IMR-90 (cell line): Measurements from ENCODE around the gene CYGB. TPM values are rescaled to one million over a fixed set of nuclear protein-coding genes. Genes with fewer than 3 reads are reported as not detected.

ENCODE experiments used
- ATAC-seq: fragments of 200-7000 bp; cut with Tn5 transposase; 2 replicates; pipeline ENCODE4 v1.9.1; 2020; ENCODE audit warnings: low read depth, mild to moderate bottlenecking, moderate library complexity
- BruUV-seq: library from RNA; stranded (reverse); fragments of 400-500 nt; replicated peaks from 2 replicates; lab custom pipeline; 2021; lab: Mats Ljungman, UMichigan
- CTCF ChIA-PET: fragments of 300-600 bp; formaldehyde crosslinking; extraction: SDS; loops from one replicate; lab custom pipeline; 2021; ENCODE audit warnings: antibody characterized with exemption; lab: Yijun Ruan, JAX
- POLR2A ChIA-PET: fragments of 300-600 bp; sonication (Branson Sonifier 250); formaldehyde crosslinking; loops from one replicate; lab custom pipeline; 2022; ENCODE audit warnings: antibody characterized with exemption; ENCODE audit not compliant: unreplicated experiment; lab: Charles Lee
- DNase-seq: peaks from one replicate; pipeline ENCODE4 v3.0.0; 2013
- H2AFZ ChIP-seq: replicated peaks from 2 replicates; pipeline ENCODE3; 2013; ENCODE audit warnings: low read length, mild to moderate bottlenecking; ENCODE audit not compliant: poor library complexity
- H2AK5ac ChIP-seq: 2 replicates; pipeline ENCODE4 v1.6.1; 2013; ENCODE audit warnings: low read depth, low read length, inconsistent platforms
- H2AK9ac ChIP-seq: replicated peaks from 2 replicates; pipeline ENCODE3; 2013; ENCODE audit warnings: mild to moderate bottlenecking, low read depth, low read length, moderate library complexity; ENCODE audit not compliant: poor library complexity
- H2BK120ac ChIP-seq: 2 replicates; pipeline ENCODE4 v1.6.1; 2013; ENCODE audit warnings: low read depth, low read length, inconsistent platforms
- H2BK15ac ChIP-seq: 3 replicates; pipeline ENCODE4 v1.6.1; 2013; ENCODE audit warnings: low read depth, low read length, inconsistent platforms
- H2BK20ac ChIP-seq: 2 replicates; pipeline ENCODE4 v1.6.1; 2013; ENCODE audit warnings: low read depth, mild to moderate bottlenecking, inconsistent platforms, low read length, moderate library complexity
- H2BK5ac ChIP-seq: 2 replicates; pipeline ENCODE4 v1.6.1; 2013; ENCODE audit warnings: mild to moderate bottlenecking, low read depth, low read length, inconsistent platforms; ENCODE audit not compliant: poor library complexity, severe bottlenecking
- H3K14ac ChIP-seq: replicated peaks from 2 replicates; pipeline ENCODE4 v1.6.1; 2013; ENCODE audit warnings: low read depth, low read length, inconsistent platforms
- H3K18ac ChIP-seq: 2 replicates; pipeline ENCODE4 v1.6.1; 2013; ENCODE audit warnings: low read depth, low read length, control low read depth
- H3K23ac ChIP-seq: 2 replicates; pipeline ENCODE4 v1.6.1; 2013; ENCODE audit warnings: low read depth, low read length, inconsistent platforms
- H3K27ac ChIP-seq: 2 replicates; pipeline ENCODE4 v1.5.1; 2013; ENCODE audit warnings: mild to moderate bottlenecking, control low read depth, low read length; ENCODE audit not compliant: insufficient read depth
- H3K27me3 ChIP-seq: 2 replicates; pipeline ENCODE4 v1.6.1; 2013; ENCODE audit warnings: low read length; ENCODE audit not compliant: control insufficient read depth, insufficient read depth
- H3K36me3 ChIP-seq: 2 replicates; pipeline ENCODE4 v1.6.1; 2013; ENCODE audit warnings: low read length, mixed read lengths; ENCODE audit not compliant: control insufficient read depth, insufficient read depth
- H3K4ac ChIP-seq: 2 replicates; pipeline ENCODE4 v1.6.1; 2013; ENCODE audit warnings: low read depth, low read length, inconsistent platforms
- H3K4me1 ChIP-seq: 2 replicates; pipeline ENCODE4 v1.6.1; 2013; ENCODE audit warnings: low read length, mixed read lengths; ENCODE audit not compliant: control insufficient read depth, insufficient read depth
- H3K4me2 ChIP-seq: 2 replicates; pipeline ENCODE4 v1.6.1; 2013; ENCODE audit warnings: low read depth, mild to moderate bottlenecking, control low read depth, low read length, moderate library complexity
- H3K4me3 ChIP-seq: 2 replicates; pipeline ENCODE4 v1.5.1; 2013; ENCODE audit warnings: low read depth, mild to moderate bottlenecking, control low read depth, low read length, moderate library complexity; ENCODE audit not compliant: insufficient read depth
- H3K56ac ChIP-seq: 2 replicates; pipeline ENCODE4 v1.6.1; 2013; ENCODE audit warnings: low read length, inconsistent platforms; ENCODE audit not compliant: insufficient read depth; ENCODE audit errors: extremely low read depth
- H3K79me1 ChIP-seq, 2 experiments: 2 replicates each; pipeline ENCODE4 v1.6.1; 2013; ENCODE audit warnings: low read length in 2 of 2, inconsistent platforms in 1 of 2, low read depth in 1 of 2
- H3K9ac ChIP-seq: 2 replicates; pipeline ENCODE4 v1.6.1; 2013; ENCODE audit warnings: low read depth, low read length, control low read depth
- H3K9me1 ChIP-seq: 2 replicates; pipeline ENCODE4 v1.6.1; 2013; ENCODE audit warnings: low read length, inconsistent platforms; ENCODE audit not compliant: insufficient read depth
- H3K9me3 ChIP-seq: 2 replicates; pipeline ENCODE4 v1.6.1; 2013; ENCODE audit warnings: low read length; ENCODE audit not compliant: control insufficient read depth, insufficient read depth
- H4K20me1 ChIP-seq: 2 replicates; pipeline ENCODE4 v1.6.1; 2013; ENCODE audit warnings: low read length, inconsistent platforms; ENCODE audit not compliant: insufficient read depth
- H4K5ac ChIP-seq: 2 replicates; pipeline ENCODE4 v1.6.1; 2013; ENCODE audit warnings: mild to moderate bottlenecking, low read depth, low read length, control low read depth
- H4K8ac ChIP-seq, 2 experiments: 2 replicates each; pipeline ENCODE4 v1.6.1; 2013; ENCODE audit warnings: low read depth in 2 of 2, low read length in 2 of 2, control low read depth in 1 of 2, inconsistent platforms in 1 of 2
- H4K91ac ChIP-seq: 2 replicates; pipeline ENCODE4 v1.6.1; 2013; ENCODE audit warnings: low read depth, low read length, inconsistent platforms; ENCODE audit not compliant: insufficient read depth
- BHLHE40 ChIP-seq: fragments of 150-350 bp; IDR thresholded peaks from 2 replicates; pipeline ENCODE4 v1.6.1; 2016; ENCODE audit warnings: mild to moderate bottlenecking, low read depth, low read length
- CEBPB ChIP-seq: IDR thresholded peaks from 2 replicates; pipeline ENCODE4 v1.6.1; 2012; ENCODE audit warnings: low read depth, low read length, improper control_type of control experiment
- CHD1 ChIP-seq: IDR thresholded peaks from 2 replicates; pipeline ENCODE4 v1.6.1; 2012; ENCODE audit warnings: low read depth, low read length, improper control_type of control experiment
- CTCF ChIP-seq: conservative IDR thresholded peaks from 2 replicates; pipeline ENCODE4 v1.5.1; 2012; ENCODE audit warnings: mild to moderate bottlenecking, low read depth, low read length, improper control_type of control experiment
- ELK1 ChIP-seq: fragments of 150-350 bp; IDR thresholded peaks from 2 replicates; pipeline ENCODE4 v1.6.1; 2016; ENCODE audit warnings: low read depth, mild to moderate bottlenecking, low read length, moderate library complexity, borderline replicate concordance
- FOS ChIP-seq: fragments of 150-350 bp; IDR thresholded peaks from 2 replicates; pipeline ENCODE4 v1.6.1; 2016; ENCODE audit warnings: low read depth, low read length
- MAFK ChIP-seq: IDR thresholded peaks from 2 replicates; pipeline ENCODE4 v1.6.1; 2012; ENCODE audit warnings: low read depth, low read length, improper control_type of control experiment
- MAZ ChIP-seq: IDR thresholded peaks from 2 replicates; pipeline ENCODE4 v1.6.1; 2012; ENCODE audit warnings: low read depth, mild to moderate bottlenecking, low read length, improper control_type of control experiment, moderate library complexity, borderline replicate concordance
- MXI1 ChIP-seq: IDR thresholded peaks from 2 replicates; pipeline ENCODE4 v1.6.1; 2012; ENCODE audit warnings: low read depth, mild to moderate bottlenecking, low read length, moderate library complexity, borderline replicate concordance
- NFE2L2 ChIP-seq: fragments of 150-350 bp; IDR thresholded peaks from 2 replicates; pipeline ENCODE4 v1.6.1; 2016; ENCODE audit warnings: low read depth, mild to moderate bottlenecking, low read length
- POLR2A ChIP-seq: IDR thresholded peaks from 2 replicates; pipeline ENCODE4 v1.6.1; 2012; ENCODE audit warnings: mild to moderate bottlenecking, low read depth, low read length
- RAD21 ChIP-seq: IDR thresholded peaks from 2 replicates; pipeline ENCODE4 v1.6.1; 2012; ENCODE audit warnings: low read length, improper control_type of control experiment
- RCOR1 ChIP-seq: IDR thresholded peaks from 2 replicates; pipeline ENCODE4 v1.6.1; 2012; ENCODE audit warnings: mild to moderate bottlenecking, low read length, improper control_type of control experiment; ENCODE audit not compliant: insufficient replicate concordance
- RFX5 ChIP-seq: IDR thresholded peaks from 2 replicates; pipeline ENCODE4 v1.8.0; 2012; ENCODE audit warnings: low read depth, mild to moderate bottlenecking, low read length, moderate library complexity
- SMC3 ChIP-seq: fragments of 150-350 bp; IDR thresholded peaks from 2 replicates; pipeline ENCODE4 v1.6.1; 2016; ENCODE audit warnings: low read depth, mild to moderate bottlenecking, antibody characterized with exemption, low read length, moderate library complexity
- USF2 ChIP-seq: fragments of 150-350 bp; IDR thresholded peaks from 2 replicates; pipeline ENCODE4 v1.6.1; 2017; ENCODE audit warnings: mild to moderate bottlenecking, antibody characterized with exemption, low read length, low read depth
- WGBS, 2 experiments: methylation state at CpG; one replicate each; pipeline versions ENCODE4 v1.1.5 to v1.1.7; 2013; ENCODE audit warnings: missing lambda C conversion rate in 2 of 2; ENCODE audit not compliant: insufficient read length in 1 of 2; ENCODE audit errors: extremely low coverage in 2 of 2; 5-methylcytosine and 5-hydroxymethylcytosine counted together
- dilution Hi-C: fragments of 300-500 bp; cut with HindIII; formaldehyde crosslinking; loops from one replicate; pipeline ENCODE4 v1.14.3; 2018; ENCODE audit warnings: low sequenced_read_pairs; ENCODE audit not compliant: unreplicated experiment
- in situ Hi-C: fragments of 300-500 bp; cut with MboI; formaldehyde crosslinking; loops from 3 replicates; pipeline ENCODE4 v1.14.3; 2019; ENCODE audit warnings: low sequenced_read_pairs, inconsistent platforms, mixed read lengths
- intact Hi-C: fragments of 100-400 bp; cut with micrococcal nuclease; formaldehyde crosslinking; loops from 2 replicates; pipeline ENCODE4 v1.10.0; 2022
- polyA plus RNA-seq, 3 experiments: library from polyadenylated mRNA; depleted of rRNA; stranded (reverse); fragments of >200 nt; gene quantifications; 2 replicates each; pipeline ENCODE4 v1.2.3, GENCODE V29; 2012; ENCODE audit warnings: low replicate concordance in 1 of 3
- total RNA-seq: library from RNA; depleted of rRNA; stranded (reverse); fragments of >200 nt; gene quantifications from 2 replicates; pipeline ENCODE4 v1.2.3, GENCODE V29; 2012

CYGB gene
- total and polyA plus RNA-seq, 2 of the 4 experiments (the other 2 are of a cell fraction), result 1.3 to 2.9 TPM

- Histone ChIP-seq H3K36me3 (no peaks in the 10 kb centered on the region), H4K8ac (peak overlapping the region in 1 of 2 experiments; percentile 73; a peak in 2 of 4 replicates), H3K56ac (no peak overlapping the region), H3K4me2 (peak overlapping the region; percentile 63), H4K91ac (peak overlapping the region; percentile 0; the same call in 1 of the 2 replicates), H4K20me1 (no peaks in the 10 kb centered on the region), H3K14ac (no peak overlapping the region), H2BK20ac (no peak overlapping the region), H3K23ac (no peak overlapping the region), H3K4me1 (peaks cover 27% of the 10 kb centered on the region), H2AK5ac (peak overlapping the region; percentile 64; the same call in 1 of the 2 replicates), H2BK120ac (no peak overlapping the region), H2BK15ac (no peak overlapping the region; the same call in 2 of the 3 replicates), H3K4ac (0 out of 2 replicates have a peak overlapping the region, but pooled peaks have one; percentile 39), H3K79me1 (peaks cover 4 to 30% of the 10 kb centered on the region in 2 experiments; a peak in 3 of 4 replicates), H2AFZ (peak overlapping the region; percentile 92), H3K9me1 (peaks cover 16% of the 10 kb centered on the region), H2BK5ac (no peak overlapping the region), H3K9me3 (no peaks in the 10 kb centered on the region), H3K18ac (no peak overlapping the region), H3K4me3 (peak overlapping the region; percentile 82), H3K27ac (no peak overlapping the region; the same call in 1 of the 2 replicates), H3K9ac (no peak overlapping the region; the same call in 1 of the 2 replicates), H2AK9ac (peak overlapping the region; percentile 94), H4K5ac (peak overlapping the region; percentile 30; the same call in 1 of the 2 replicates), H3K27me3 (no peaks in the 10 kb centered on the region)
- intact Hi-C loops (no loop called here), dilution Hi-C loops (no loop called here), in situ Hi-C loops (loop anchor here (10.0 kb wide), 2 partner anchors 96 to 196 kb away; partner anchors contain the start of gene QRICH2)
- TF ChIP-seq NFE2L2, result no peak
- no peak for TF ChIP-seq POLR2A
- no peak for TF ChIP-seq RFX5
- TF ChIP-seq CHD1, result no peak
- no peak for TF ChIP-seq SMC3
- TF ChIP-seq CEBPB, result no peak
- no peak for TF ChIP-seq MAFK
- no peak for TF ChIP-seq USF2
- TF ChIP-seq MAZ, result no peak
- no peak for TF ChIP-seq CTCF
- TF ChIP-seq ELK1, result no peak
- no peak for TF ChIP-seq RCOR1
- no peak for TF ChIP-seq RAD21
- no peak for TF ChIP-seq MXI1
- no peak for TF ChIP-seq FOS
- no peak for TF ChIP-seq BHLHE40
- DNase-seq (no peak), ATAC-seq (no peak)
- no CpG with 5 or more reads among the region's 10 CpGs for WGBS, 2 experiments
- no TSS peak for BruUV-seq
- POLR2A ChIA-PET, result no interaction called here
- CTCF ChIA-PET, result no interaction called here
Observed at GRCh38 chr17:76500747-76501017, 36.8 kb downstream of the CYGB start.
